Fibroblast of skin of back (primary cell): Measurements from ENCODE around the gene ARRDC5.
"Not testable (repeated sequence)": the region's sequence is repeated elsewhere in the genome, so short reads cannot be mapped to it uniquely, and the experiment has no call there.

ENCODE experiments used
- DNase-seq: peaks from one replicate; pipeline ENCODE4 v3.0.0-alpha.2; 2013

ARRDC5 gene

GRCh38 chr19:4868286-4868834 is 34.3 kb downstream of the ARRDC5 start:
- no peak for DNase-seq

- DNase-seq = peak; percentile 93
These were observed 35.0 kb downstream of the ARRDC5 start, which contains the start of gene PLIN3 for GRCh38 chr19:4867534-4868285. Gene PLIN3, minus strand, starts transcription at chr19:4867667. Its CDS starts 6,273 bp downstream, at chr19:4861394.

- peak; percentile 50 for DNase-seq
These were observed 35.9 kb downstream of the ARRDC5 start for GRCh38 chr19:4866595-4867424.

GRCh38 chr19:4861147-4861546 is 41.5 kb downstream of the ARRDC5 start:
- DNase-seq = no peak

- DNase-seq = no peak
These were observed 43.0 kb downstream of the ARRDC5 start for GRCh38 chr19:4859697-4860096.

GRCh38 chr19:4856468-4856867 is 46.2 kb downstream of the ARRDC5 start:
- not testable (repeated sequence) for DNase-seq

GRCh38 chr19:4853506-4853905 is 49.2 kb downstream of the ARRDC5 start:
- not testable (repeated sequence) for DNase-seq

GRCh38 chr19:4852484-4852883 is 50.2 kb downstream of the ARRDC5 start:
- DNase-seq = no peak

- DNase-seq = peak; percentile 63
These were observed 51.0 kb downstream of the ARRDC5 start for GRCh38 chr19:4851551-4852290.

- no peak for DNase-seq
These were observed 53.7 kb downstream of the ARRDC5 start for GRCh38 chr19:4849019-4849418.

GRCh38 chr19:4847190-4847973 is 55.3 kb downstream of the ARRDC5 start:
- no peak for DNase-seq

- peak; percentile 74 for DNase-seq
These were observed 56.7 kb downstream of the ARRDC5 start for GRCh38 chr19:4845975-4846374.

- peak; percentile 75 for DNase-seq
These were observed 58.1 kb downstream of the ARRDC5 start for GRCh38 chr19:4844348-4845179.

GRCh38 chr19:4843647-4843965 is 59.1 kb downstream of the ARRDC5 start:
- DNase-seq = no peak
